GM18868 (cell line): ENCODE data around the gene SUSD3.
A peak's percentile ranks its signal among the peaks of the same experiment; 100 is the strongest.
"Not testable (repeated sequence)": the region's sequence is repeated elsewhere in the genome, so short reads cannot be mapped to it uniquely, and the experiment has no call there.

Experiments
- ATAC-seq: cut with Tn5 transposase; IDR thresholded peaks from one replicate; pipeline ENCODE4 v1.9.1; 2021; ENCODE audit warnings: mild to moderate bottlenecking, moderate library complexity; ENCODE audit not compliant: unreplicated experiment

Gene SUSD3

DNA sequence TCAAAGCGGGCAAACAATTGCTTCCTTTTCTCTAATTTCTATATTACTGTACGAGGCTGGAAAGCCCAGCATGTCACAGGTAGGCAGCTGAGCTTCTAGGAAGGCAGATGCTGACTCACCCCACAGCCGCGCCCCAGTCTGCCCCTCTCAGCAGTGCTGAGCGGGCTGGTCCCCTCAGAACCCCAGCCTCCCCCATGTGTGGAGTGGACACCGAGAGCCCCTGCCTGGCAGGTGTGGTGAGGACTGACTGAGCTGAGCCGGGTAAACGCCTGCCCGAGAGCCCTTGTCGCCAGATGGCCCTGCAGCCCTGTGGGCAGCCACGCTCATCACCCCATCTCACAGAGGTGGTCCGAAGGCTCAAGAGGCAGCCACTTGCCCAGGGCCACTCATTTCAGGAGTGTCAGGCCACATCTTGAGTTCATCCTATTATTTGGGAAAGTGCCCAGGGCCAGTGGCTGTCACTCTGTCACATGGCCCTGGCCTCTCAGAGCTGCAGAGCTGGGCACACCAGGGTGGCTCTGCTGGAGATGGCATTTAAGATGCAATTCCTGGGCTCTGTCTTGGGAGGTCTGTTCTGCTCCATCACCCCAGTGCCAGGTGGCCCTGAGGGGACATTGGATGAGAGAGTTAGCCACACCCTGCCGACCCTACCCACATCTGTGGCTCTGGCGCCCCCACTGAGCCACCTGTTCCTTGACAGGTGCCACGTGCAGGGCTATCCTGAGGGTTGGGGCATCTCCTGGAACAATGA is 50.0 kb downstream of the SUSD3 start:
- ATAC-seq, result peak; percentile 66

DNA sequence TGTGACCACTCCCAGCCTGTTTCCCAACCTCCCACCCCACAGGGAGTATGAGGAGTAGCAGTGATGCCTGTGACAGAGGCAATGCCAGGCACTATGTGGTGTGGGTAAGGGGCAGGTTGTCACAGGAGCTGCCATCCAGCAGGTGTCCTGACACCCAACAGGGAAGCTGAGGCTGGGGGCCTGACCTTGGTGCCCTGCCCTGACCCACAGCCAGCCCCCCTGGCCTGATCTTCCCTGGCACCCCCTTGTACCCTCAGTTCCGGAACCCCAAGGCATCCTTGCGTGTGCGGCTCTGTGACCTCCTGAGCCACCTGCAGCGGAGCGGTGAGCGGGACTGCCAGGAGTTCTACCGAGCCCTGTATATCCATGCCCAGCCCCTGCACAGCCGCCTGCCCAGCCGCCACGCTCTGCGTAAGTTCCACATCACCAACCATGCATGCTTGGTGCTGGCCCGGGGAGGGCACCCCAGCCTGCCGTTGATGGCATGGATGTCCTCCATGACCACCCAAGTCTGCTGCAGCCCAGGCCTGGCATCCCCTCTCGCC is 51.9 kb downstream of the SUSD3 start:
- no peak for ATAC-seq

- no peak for ATAC-seq
Observed at GRCh38 chr9:93111001-93111370, 52.5 kb downstream of the SUSD3 start.

- no peak for ATAC-seq
Observed at GRCh38 chr9:93111371-93112115, 53.0 kb downstream of the SUSD3 start.

GRCh38 chr9:93112116-93112863 is 53.8 kb downstream of the SUSD3 start:
- no peak for ATAC-seq

DNA sequence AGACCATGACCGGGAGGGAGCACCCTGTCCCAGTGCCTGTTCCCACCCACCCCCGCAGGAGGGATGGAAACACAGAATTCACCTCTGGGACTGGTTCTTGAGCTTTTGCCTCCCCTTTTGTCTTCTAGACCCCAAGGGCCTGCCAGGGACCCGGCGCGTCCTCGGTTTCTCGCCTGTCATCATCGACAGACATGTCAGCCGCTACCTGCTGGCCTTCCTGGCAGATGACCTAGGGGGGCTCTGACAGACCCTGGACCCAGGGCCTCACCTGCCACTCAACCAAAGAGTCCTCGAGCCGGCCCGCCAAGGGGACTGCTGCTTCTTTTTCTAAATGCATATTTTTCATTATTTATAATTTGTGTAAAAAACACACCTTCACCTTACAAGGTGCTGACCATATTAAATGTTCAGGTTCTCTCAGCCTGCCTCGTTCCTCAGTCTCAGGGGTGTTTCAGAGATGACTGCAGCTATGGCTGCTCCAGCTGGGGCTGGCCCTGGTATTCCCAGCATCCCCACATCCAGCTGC is 54.4 kb downstream of the SUSD3 start:
- ATAC-seq, result no peak

DNA sequence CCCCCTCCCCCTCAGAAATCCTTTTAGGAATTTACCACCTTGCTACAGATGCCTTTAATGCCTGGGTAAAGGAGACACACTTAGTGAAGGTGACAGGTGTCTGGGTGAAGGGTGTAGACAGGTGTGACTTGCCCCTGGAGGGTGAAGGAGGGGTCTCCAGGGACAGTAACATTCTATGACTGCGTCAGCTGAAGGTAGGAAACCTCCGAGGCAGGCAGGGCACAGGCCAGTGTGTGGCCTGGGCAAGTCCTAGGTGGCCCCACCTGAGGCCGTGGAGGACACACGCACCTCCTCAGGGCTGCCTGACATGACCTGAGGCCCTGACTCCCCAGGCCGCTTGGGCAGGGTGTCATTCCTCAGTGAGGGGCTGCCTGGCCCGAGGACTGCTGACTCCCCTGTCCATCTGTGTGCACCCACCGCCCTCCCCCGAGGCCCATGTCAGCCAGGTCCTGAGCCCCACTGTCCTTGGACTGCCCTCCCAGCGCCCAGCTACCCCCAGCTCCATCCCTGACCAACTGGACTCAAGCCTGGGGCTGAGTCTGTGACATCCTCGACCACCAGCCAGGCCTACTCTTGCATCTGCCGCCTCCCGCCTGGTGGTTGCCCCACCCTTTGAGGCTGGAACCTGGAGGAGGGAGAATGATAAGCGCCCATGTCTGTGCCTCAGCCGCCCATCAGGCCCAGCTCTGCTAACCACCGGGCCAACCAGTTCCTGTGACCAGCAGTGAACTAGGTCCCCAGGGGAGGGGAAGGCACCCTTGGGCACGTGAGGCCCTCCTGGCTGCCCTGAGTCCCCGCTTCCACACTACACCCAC is 55.9 kb downstream of the SUSD3 start:
- no peak for ATAC-seq

DNA sequence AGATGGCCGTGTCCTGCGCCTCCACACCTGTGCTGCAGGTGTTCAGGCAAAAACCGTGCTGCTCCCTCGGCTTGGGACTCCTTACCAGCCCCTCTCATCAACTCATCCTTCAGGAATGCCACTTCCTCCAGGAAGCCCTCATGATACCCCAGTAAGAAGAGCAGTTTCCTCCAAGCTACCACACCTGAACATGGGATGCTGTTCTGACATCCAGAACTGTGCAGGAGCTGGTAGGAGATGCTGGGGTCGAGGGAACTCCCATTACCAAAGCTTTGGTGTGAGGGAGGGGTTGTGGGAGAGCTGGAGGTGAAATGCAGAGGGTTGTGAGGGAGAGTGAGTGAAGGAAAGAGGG is 56.5 kb downstream of the SUSD3 start:
- ATAC-seq, result no peak

DNA sequence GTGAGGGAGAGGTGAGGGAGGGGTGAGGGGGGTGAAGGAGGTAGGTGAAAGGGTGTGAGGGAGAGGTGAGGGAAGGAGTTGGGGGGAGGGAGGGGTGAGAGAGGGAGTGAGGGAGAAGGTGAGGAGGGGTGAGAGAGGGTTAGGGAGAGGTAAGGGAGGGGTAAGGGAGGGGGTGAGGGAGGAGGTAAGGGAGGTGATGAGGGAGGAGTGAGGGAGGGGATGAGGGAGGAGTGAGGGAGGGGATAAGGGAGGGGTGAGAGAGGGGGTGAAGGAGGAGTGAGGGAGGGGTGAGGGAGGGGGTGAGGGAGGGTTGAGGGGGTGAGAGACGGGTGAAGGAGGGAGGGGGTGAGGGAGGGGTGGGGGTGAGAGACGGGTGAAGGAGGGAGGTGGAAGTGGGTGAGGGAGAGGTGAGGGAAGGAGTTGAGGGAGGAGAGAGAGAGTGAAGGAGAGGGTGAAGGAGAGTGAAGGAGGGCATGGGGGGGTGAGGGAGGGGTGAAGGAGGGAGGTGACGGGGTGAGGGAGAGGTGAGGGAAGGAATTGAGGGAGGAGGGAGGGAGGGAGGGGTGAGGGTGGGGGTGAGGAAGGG is 57.1 kb downstream of the SUSD3 start:
- ATAC-seq, result no peak

DNA sequence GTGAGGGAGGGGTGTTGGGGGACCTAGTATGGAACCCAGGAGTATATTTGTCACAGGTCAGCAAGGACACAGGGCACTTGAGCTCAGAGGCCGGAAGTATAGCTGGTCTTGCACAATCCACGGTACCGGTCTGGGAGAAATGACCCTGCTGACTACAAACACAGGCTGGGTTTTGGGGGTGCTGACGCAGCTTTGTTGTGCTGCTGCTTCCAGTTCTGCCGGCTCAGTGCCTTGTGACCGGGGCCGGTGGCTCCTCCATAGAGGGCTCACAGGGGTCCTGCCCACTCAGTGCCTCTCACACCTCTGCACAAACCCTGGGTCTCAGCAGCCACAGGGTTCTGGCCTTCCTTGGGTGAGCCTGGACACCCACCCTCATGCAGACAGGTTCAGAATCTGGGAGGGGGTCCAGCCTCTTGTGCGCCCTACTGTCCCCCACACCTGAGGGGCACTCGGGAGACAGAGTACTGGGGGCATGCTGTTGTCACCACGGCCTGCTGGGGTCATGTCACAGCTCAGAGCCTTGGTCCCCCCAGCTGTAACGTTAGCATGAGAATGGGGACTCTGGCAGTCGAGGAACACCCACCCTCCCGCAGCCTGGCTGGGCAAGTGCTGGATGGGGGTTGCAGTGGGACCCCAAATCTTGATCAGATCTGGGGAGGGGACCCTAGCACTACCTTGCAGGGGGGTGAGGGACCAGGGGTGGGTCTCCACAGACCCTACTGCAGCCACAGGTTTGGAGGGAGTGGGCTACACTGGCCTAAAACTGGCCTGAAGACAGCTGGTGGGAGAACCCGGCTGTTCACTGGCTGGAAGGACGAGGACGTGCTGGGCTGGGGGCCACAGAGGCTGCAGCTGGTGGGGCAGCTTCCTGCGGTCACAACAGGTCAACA is 57.8 kb downstream of the SUSD3 start:
- no peak for ATAC-seq

DNA sequence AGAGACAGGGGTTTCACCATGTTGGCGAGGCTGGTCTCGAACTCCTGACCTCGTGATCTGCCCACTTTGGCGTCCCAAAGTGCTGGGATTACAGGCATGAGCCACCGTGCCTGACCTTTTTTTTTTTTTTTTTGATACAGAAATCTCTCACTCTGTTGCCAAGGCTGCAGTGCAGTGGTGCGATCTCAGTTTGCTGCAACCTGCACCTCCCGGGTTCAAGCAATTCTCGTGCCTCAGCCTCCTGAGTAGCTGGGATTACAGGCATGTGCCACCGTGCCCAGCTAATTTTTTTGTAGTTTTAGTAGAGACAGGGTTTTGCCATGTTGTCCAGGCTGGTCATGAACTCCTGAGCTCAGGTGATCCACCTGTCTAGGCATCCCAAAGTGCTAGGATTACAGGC is 59.0 kb downstream of the SUSD3 start:
- ATAC-seq, result not testable (repeated sequence)

DNA sequence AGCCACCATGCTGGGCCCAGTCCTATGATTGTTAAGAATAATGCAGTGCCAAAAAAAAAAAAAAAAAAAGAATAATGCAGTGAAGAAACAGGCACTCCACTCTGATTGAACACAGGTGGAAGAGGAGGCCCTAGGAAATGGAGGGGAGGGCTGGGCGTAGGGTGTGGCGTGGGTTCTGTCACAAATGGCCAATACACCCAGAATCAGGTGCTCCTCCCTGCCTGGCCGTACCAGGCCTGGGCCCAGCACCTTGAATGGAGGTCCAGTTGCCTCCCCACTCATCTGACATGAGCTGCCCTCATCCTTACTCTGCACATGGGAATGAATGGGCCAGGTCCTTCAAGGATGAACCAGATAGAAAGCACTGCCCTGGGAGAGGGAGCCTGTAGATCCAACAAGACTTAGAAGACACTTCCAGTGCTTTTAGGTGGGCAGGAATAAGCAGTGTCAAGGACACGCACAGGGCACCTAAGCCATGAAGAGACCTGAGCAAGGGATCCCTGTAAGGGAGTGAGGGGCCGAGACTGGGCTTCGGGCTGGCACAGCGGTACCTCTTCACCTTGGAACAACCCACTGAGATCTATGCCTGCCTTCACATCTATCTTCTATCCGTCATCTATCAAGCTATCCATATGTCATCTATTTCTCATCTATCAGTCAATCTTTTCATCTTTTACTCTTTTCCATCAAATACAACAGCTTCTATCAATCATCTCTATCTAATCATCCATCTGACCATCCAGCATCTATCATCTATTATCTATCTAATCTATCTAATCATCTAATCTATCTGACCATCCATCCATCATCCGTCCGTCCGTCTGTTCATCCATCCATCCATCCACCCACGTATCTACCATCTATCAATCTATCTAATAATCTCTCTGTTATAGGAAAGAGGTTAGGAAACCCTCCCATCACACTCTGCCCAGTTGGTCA is 59.7 kb downstream of the SUSD3 start:
- ATAC-seq, result no peak

- ATAC-seq, result no peak
Observed at GRCh38 chr9:93118863-93119702, 60.6 kb downstream of the SUSD3 start.

GRCh38 chr9:93119703-93119952 is 61.1 kb downstream of the SUSD3 start:
- no peak for ATAC-seq

- ATAC-seq, result peak; percentile 93
Observed at GRCh38 chr9:93119953-93120845, 61.7 kb downstream of the SUSD3 start.

GRCh38 chr9:93120846-93121315 is 62.4 kb downstream of the SUSD3 start:
- no peak for ATAC-seq
